Prostate gland (tissue), 2 donors: ENCODE data around the gene ROBO2. TPM values are rescaled to one million over a fixed set of nuclear protein-coding genes. Genes with fewer than 3 reads are reported as not detected.
A peak's percentile ranks its signal among the peaks of the same experiment; 100 is the strongest.

Experiments used
- DNase-seq: peaks from one replicate; pipeline ENCODE4 v3.0.0-alpha.2; 2019; ENCODE audit warnings: low spot score
- H3K27ac ChIP-seq, 2 donors: fragments of 200-600 bp; sonication (generic); 2 replicates each; pipeline ENCODE4 v1.5.1; 2017 to 2019
- H3K27me3 ChIP-seq: fragments of 200-600 bp; sonication (generic); replicated peaks from 2 replicates; pipeline ENCODE4 v1.5.1; 2019; ENCODE audit not compliant: insufficient read depth
- H3K36me3 ChIP-seq, 2 donors: fragments of 200-600 bp; sonication (generic); 1 replicate in 1 of 2; 2 replicates in 1 of 2; pipeline versions ENCODE4 v1.5.1 to v1.8.1; 2017 to 2019
- H3K4me1 ChIP-seq: fragments of 200-600 bp; sonication (generic); replicated peaks from 2 replicates; pipeline ENCODE4 v1.5.1; 2019
- H3K4me3 ChIP-seq, 2 donors: fragments of 200-600 bp; sonication (generic); 2 replicates each; pipeline ENCODE4 v1.5.1; 2017 to 2019
- H3K9me3 ChIP-seq: fragments of 200-600 bp; sonication (generic); 2 replicates; pipeline ENCODE4 v1.5.1; 2017
- POLR2A ChIP-seq: fragments of 450-650 bp; IDR thresholded peaks from one replicate; pipeline ENCODE4 v1.6.1; 2016; ENCODE audit warnings: antibody characterized with exemption, mild to moderate bottlenecking
- POLR2AphosphoS5 ChIP-seq: sonication (generic); formaldehyde crosslinking; IDR thresholded peaks from one replicate; pipeline ENCODE4 v1.6.1; 2017; ENCODE audit warnings: antibody characterized with exemption
- WGBS: methylation state at CpG from one replicate; pipeline ENCODE4 v1.1.5; 2018; 5-methylcytosine and 5-hydroxymethylcytosine counted together
- intact Hi-C: fragments of 100-400 bp; cut with DNase I; formaldehyde crosslinking; loops from one replicate; pipeline ENCODE4 v1.14.2; 2022
- total RNA-seq, 2 donors: library from RNA; depleted of rRNA; stranded (reverse); fragments of >200 nt; gene quantifications; one replicate each; pipeline ENCODE4 v1.1.0, GENCODE V29; 2016
- TF ChIP-seq, protein P1 (sequence below), 4 experiments: fragments of 200-600 bp in 2 of 4; fragments of 450-650 bp in 2 of 4; sonication (generic) in 2 of 4; IDR thresholded peaks; 1 replicate in 3 of 4; 2 replicates in 1 of 4; pipeline ENCODE4 v1.5.1; 2016 to 2019; ENCODE audit warnings: antibody characterized with exemption in 4 of 4, mild to moderate bottlenecking in 2 of 4, moderate library complexity in 2 of 4

The ROBO2 gene
- total RNA-seq, 2 donors from 2014 or later = 3.6 to 18.2 TPM

DNA sequence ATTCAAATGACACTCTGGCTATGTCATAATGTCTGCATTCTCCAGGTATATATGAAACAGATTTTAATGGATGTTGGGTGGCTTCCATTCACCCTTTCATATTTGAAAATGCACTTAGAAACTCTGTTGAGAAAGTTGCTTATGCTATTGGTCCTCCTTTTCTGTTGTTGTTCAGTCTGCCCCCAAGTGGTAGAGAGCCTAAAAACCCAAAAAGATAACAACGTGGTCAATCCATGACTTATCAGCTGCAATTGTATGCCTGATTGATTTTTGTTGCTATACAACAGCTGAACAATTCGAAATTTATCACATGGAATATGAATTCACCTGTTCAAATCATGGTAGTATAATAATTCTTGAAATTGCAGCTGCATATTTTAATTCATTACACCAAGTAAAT lies 279.8 kb downstream of the ROBO2 start:
- intact Hi-C loops = no loop called here
- no peak for TF ChIP-seq POLR2A
- Histone ChIP-seq H3K36me3 (no peaks in the 10 kb centered on the region), H3K27me3 (no peaks in the 10 kb centered on the region), H3K27ac (no peak overlapping the region), H3K9me3 (no peaks in the 10 kb centered on the region), H3K4me1 (no peaks in the 10 kb centered on the region), H3K4me3 (no peak overlapping the region)
- DNase-seq = no peak
- WGBS = 61% methylated on average over 2 of the region's 2 CpGs

DNA sequence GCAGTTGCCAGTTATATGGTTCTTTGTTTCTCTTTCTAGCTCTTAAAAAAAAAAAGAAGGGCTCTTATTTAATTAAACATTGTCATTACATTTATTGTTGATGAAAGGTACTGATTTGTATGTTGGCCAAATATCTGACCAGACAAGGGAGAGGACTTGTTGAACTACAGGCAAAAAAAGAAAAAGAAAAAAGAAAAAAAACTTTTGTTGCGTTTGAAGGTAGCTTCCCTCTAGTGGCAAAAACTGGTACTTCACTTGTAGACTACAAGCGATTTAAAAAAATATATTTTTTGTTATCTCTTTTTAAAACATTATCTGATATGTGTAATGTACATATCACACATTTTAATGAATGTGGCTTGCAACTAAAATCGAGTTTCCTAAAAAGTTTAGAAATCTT lies 280.6 kb downstream of the ROBO2 start:
- no peaks in the 10 kb centered on the region for H3K27me3 ChIP-seq
- H3K9me3 ChIP-seq = no peaks in the 10 kb centered on the region
- 38% methylated on average over 3 of the region's 3 CpGs for WGBS
- no peak overlapping the region for H3K27ac ChIP-seq
- intact Hi-C loops = no loop called here
- no peaks in the 10 kb centered on the region for H3K36me3 ChIP-seq
- no peak for DNase-seq
- TF ChIP-seq POLR2A = no peak
- no peak for TF ChIP-seq POLR2AphosphoS5
- TF ChIP-seq, protein P1, sequence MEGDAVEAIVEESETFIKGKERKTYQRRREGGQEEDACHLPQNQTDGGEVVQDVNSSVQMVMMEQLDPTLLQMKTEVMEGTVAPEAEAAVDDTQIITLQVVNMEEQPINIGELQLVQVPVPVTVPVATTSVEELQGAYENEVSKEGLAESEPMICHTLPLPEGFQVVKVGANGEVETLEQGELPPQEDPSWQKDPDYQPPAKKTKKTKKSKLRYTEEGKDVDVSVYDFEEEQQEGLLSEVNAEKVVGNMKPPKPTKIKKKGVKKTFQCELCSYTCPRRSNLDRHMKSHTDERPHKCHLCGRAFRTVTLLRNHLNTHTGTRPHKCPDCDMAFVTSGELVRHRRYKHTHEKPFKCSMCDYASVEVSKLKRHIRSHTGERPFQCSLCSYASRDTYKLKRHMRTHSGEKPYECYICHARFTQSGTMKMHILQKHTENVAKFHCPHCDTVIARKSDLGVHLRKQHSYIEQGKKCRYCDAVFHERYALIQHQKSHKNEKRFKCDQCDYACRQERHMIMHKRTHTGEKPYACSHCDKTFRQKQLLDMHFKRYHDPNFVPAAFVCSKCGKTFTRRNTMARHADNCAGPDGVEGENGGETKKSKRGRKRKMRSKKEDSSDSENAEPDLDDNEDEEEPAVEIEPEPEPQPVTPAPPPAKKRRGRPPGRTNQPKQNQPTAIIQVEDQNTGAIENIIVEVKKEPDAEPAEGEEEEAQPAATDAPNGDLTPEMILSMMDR (IDR thresholded peaks at IDR 0.05) = peak; percentile 47 to 62 (median 54)
- H3K4me1 ChIP-seq = no peaks in the 10 kb centered on the region
- H3K4me3 ChIP-seq = no peak overlapping the region

DNA sequence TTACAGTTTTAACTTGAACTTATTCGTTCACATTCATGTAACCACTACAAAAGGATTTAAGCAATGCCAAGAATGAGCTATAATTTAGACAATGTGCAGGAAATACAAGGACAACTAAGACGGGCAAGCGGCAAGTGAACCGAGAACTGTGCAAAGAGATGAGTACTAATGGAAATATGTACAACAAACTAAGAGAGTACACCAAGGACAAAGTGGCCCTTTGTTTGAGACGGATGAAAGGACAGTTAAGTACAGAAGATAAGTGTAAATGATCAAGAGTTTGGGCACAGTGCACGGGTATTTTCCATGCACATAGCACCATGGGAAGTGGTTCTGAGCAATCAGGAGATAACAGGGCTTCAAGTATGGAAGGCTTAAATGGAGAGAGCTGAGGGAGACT lies 281.7 kb downstream of the ROBO2 start:
- 56% methylated on average over 6 of the region's 6 CpGs for WGBS
- intact Hi-C loops = no loop called here
- no peak overlapping the region for H3K27ac ChIP-seq
- no peaks in the 10 kb centered on the region for H3K9me3 ChIP-seq
- DNase-seq = no peak
- no peaks in the 10 kb centered on the region for H3K4me1 ChIP-seq
- no peak overlapping the region for H3K4me3 ChIP-seq
- H3K36me3 ChIP-seq = no peaks in the 10 kb centered on the region
- no peak for TF ChIP-seq POLR2AphosphoS5
- TF ChIP-seq POLR2A = no peak
- TF ChIP-seq, protein P1 (IDR thresholded peaks at IDR 0.05) = no peak
- no peaks in the 10 kb centered on the region for H3K27me3 ChIP-seq

DNA sequence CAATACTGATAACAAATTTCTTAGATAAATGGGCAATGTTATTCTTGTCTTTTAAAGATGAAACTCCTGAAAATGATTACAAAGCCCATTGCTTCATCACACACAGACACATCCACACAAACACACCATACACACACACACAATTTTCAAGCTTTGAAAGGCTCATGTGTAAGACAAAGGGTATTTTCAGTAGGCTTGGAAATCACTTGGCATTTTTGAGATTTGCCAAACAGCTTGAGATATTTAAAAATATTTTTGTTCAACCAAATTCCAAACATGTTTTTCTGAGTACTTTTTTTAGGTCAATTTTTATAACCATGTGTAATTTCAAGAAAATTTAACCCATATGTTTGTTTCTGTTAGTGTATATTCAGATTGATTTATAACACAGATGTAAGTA lies 283.7 kb downstream of the ROBO2 start:
- intact Hi-C loops = no loop called here
- no peaks in the 10 kb centered on the region for H3K9me3 ChIP-seq
- H3K4me1 ChIP-seq = no peaks in the 10 kb centered on the region

DNA sequence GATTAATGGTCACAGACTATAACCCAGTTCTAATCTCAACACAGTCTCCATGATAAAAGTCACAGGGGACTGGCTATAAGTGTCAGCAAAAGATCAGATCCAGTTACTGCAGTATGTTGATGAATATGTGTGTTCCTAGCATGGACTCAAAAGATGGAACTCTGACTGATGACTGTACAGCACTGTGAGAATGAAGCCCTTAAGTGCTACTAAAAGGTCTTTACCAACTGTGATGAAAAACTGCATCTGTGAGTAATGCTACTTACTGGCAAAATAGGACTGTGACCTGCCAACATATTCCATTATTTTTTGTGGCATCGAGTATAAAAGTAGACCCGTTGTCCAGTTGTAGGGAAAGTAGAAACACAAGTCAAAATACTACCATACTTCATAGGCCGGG lies 284.2 kb downstream of the ROBO2 start:
- DNase-seq = no peak

More for the DNA sequence above, 283.7 kb downstream of the ROBO2 start:
- Histone ChIP-seq H3K36me3 (no peaks in the 10 kb centered on the region), H3K4me3 (no peak overlapping the region), H3K27me3 (no peaks in the 10 kb centered on the region), H3K27ac (no peak overlapping the region)
- TF ChIP-seq POLR2A (no peak), POLR2AphosphoS5 (no peak)
- TF ChIP-seq, protein P1 (IDR thresholded peaks at IDR 0.05) = no peak
- no peak for DNase-seq

More for the DNA sequence above, 284.2 kb downstream of the ROBO2 start:
- Histone ChIP-seq H3K4me1 (no peaks in the 10 kb centered on the region), H3K4me3 (no peak overlapping the region), H3K27ac (no peak overlapping the region), H3K9me3 (no peaks in the 10 kb centered on the region), H3K27me3 (no peaks in the 10 kb centered on the region), H3K36me3 (no peaks in the 10 kb centered on the region)
- 98% methylated on average over 3 of the region's 3 CpGs for WGBS
- intact Hi-C loops = no loop called here
- TF ChIP-seq, protein P1 (IDR thresholded peaks at IDR 0.05) = no peak
- TF ChIP-seq POLR2A (no peak), POLR2AphosphoS5 (no peak)
